SU-DHL-6 (cell line): ENCODE results near the gene SORBS2.

Experiments
- H2AFZ ChIP-seq: fragments of 200-600 bp; sonication (generic); 2 replicates; pipeline ENCODE4 v1.6.1; 2014; ENCODE audit warnings: low read depth, mild to moderate bottlenecking, moderate library complexity, mixed read lengths, antibody characterized with exemption, low read length; ENCODE audit not compliant: severe bottlenecking
- H3F3A ChIP-seq: fragments of 200-600 bp; shearing (Covaris generic); 2 replicates; pipeline ENCODE4 v1.6.0; 2016; ENCODE audit warnings: antibody characterized with exemption, mild to moderate bottlenecking; ENCODE audit not compliant: insufficient read depth
- H3K27ac ChIP-seq: fragments of 200-600 bp; sonication (generic); 2 replicates; pipeline ENCODE4 v1.5.1; 2016; ENCODE audit warnings: low read depth, mild to moderate bottlenecking, low read length, moderate library complexity, mixed read lengths
- H3K27me3 ChIP-seq: fragments of 200-600 bp; sonication (generic), shearing (Covaris generic); 2 replicates; pipeline ENCODE4 v1.6.0; 2014; ENCODE audit warnings: mild to moderate bottlenecking, low read length
- H3K36me3 ChIP-seq: fragments of 200-600 bp; sonication (generic); 2 replicates; pipeline ENCODE4 v1.6.1; 2014; ENCODE audit warnings: mild to moderate bottlenecking, low read length, mixed read lengths
- H3K4me2 ChIP-seq: fragments of 300-600, 200-600 bp; shearing (Covaris generic), sonication (generic); 2 replicates; pipeline ENCODE4 v1.6.0; 2014; ENCODE audit warnings: low read length, low read depth, mild to moderate bottlenecking; ENCODE audit not compliant: poor library complexity, severe bottlenecking
- H3K4me3 ChIP-seq: fragments of 200-600 bp; sonication (generic); 2 replicates; pipeline ENCODE4 v1.5.1; 2014; ENCODE audit warnings: antibody characterized with exemption, low read length, mild to moderate bottlenecking, mixed read lengths; ENCODE audit not compliant: insufficient read depth, poor library complexity, severe bottlenecking
- H3K79me2 ChIP-seq: fragments of 200-600 bp; sonication (generic); 2 replicates; pipeline ENCODE4 v1.6.1; 2014; ENCODE audit warnings: mild to moderate bottlenecking, low read length, moderate library complexity; ENCODE audit not compliant: insufficient read depth
- H3K9ac ChIP-seq: fragments of 200-600 bp; sonication (generic); 2 replicates; pipeline ENCODE4 v1.7.0; 2014; ENCODE audit warnings: mild to moderate bottlenecking, low read length
- H3K9me2 ChIP-seq: fragments of 200-600 bp; sonication (generic); replicated peaks from 2 replicates; pipeline ENCODE4 v1.6.1; 2014; ENCODE audit warnings: low read length; ENCODE audit not compliant: insufficient read depth
- H3K9me3 ChIP-seq: fragments of 200-600 bp; sonication (generic); 2 replicates; pipeline ENCODE4 v1.6.1; 2014; ENCODE audit warnings: low read length, mixed read lengths; ENCODE audit not compliant: insufficient read depth
- H4K20me1 ChIP-seq: fragments of 200-600 bp; sonication (generic); 2 replicates; pipeline ENCODE4 v1.6.1; 2014; ENCODE audit warnings: low read depth, mild to moderate bottlenecking, antibody characterized with exemption, low read length, moderate library complexity, mixed read lengths
- EZH2phosphoT487 ChIP-seq: fragments of 200-600 bp; sonication (generic), shearing (Covaris generic); conservative IDR thresholded peaks from 2 replicates; pipeline ENCODE4 v1.6.1; 2018; ENCODE audit warnings: mild to moderate bottlenecking, antibody characterized with exemption, low read length, moderate library complexity, mixed read lengths
- TF ChIP-seq, protein P1 (sequence below): fragments of 200-600 bp; sonication (generic); IDR thresholded peaks from one replicate; pipeline ENCODE4 v1.5.1; 2017; ENCODE audit warnings: antibody characterized with exemption, mild to moderate bottlenecking, low read length, moderate library complexity; ENCODE audit not compliant: insufficient read depth, poor library complexity, severe bottlenecking

Gene SORBS2

GRCh38 chr4:185662030-185662778 lies 149.8 kb downstream of the SORBS2 start:
- Histone ChIP-seq H3K9ac (no peak overlapping the region), H3K4me2 (no peak overlapping the region), H3K9me3 (no peaks in the 10 kb centered on the region), H3K27ac (no peak overlapping the region), H3F3A (no peaks in the 10 kb centered on the region), H4K20me1 (no peaks in the 10 kb centered on the region), H3K27me3 (no peaks in the 10 kb centered on the region), H2AFZ (no peak overlapping the region), H3K79me2 (no peaks in the 10 kb centered on the region), H3K4me3 (no peak overlapping the region), H3K9me2 (no peaks in the 10 kb centered on the region), H3K36me3 (no peaks in the 10 kb centered on the region)
- TF ChIP-seq EZH2phosphoT487: no peak
- TF ChIP-seq, protein P1, sequence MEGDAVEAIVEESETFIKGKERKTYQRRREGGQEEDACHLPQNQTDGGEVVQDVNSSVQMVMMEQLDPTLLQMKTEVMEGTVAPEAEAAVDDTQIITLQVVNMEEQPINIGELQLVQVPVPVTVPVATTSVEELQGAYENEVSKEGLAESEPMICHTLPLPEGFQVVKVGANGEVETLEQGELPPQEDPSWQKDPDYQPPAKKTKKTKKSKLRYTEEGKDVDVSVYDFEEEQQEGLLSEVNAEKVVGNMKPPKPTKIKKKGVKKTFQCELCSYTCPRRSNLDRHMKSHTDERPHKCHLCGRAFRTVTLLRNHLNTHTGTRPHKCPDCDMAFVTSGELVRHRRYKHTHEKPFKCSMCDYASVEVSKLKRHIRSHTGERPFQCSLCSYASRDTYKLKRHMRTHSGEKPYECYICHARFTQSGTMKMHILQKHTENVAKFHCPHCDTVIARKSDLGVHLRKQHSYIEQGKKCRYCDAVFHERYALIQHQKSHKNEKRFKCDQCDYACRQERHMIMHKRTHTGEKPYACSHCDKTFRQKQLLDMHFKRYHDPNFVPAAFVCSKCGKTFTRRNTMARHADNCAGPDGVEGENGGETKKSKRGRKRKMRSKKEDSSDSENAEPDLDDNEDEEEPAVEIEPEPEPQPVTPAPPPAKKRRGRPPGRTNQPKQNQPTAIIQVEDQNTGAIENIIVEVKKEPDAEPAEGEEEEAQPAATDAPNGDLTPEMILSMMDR: no peak

- no peaks in the 10 kb centered on the region for H3K27me3 ChIP-seq
- no peaks in the 10 kb centered on the region for H3K36me3 ChIP-seq
- no peak overlapping the region for H3K4me3 ChIP-seq
- no peak overlapping the region for H3K9ac ChIP-seq
- no peak overlapping the region for H3K4me2 ChIP-seq
- H3K9me2 ChIP-seq: no peaks in the 10 kb centered on the region
- H3K79me2 ChIP-seq: no peaks in the 10 kb centered on the region
- no peaks in the 10 kb centered on the region for H3F3A ChIP-seq
- H4K20me1 ChIP-seq: no peaks in the 10 kb centered on the region
- no peak overlapping the region for H2AFZ ChIP-seq
- no peak for TF ChIP-seq EZH2phosphoT487
- TF ChIP-seq, protein P1: no peak
- H3K27ac ChIP-seq: no peak overlapping the region
- H3K9me3 ChIP-seq: no peaks in the 10 kb centered on the region
These were observed 151.7 kb downstream of the SORBS2 start for GRCh38 chr4:185660340-185660739.

- Histone ChIP-seq H3K4me3 (no peak overlapping the region), H3K4me2 (no peak overlapping the region), H3F3A (no peaks in the 10 kb centered on the region), H3K79me2 (no peaks in the 10 kb centered on the region), H3K9ac (no peak overlapping the region), H3K27me3 (no peaks in the 10 kb centered on the region), H4K20me1 (no peaks in the 10 kb centered on the region), H3K9me2 (no peaks in the 10 kb centered on the region), H3K27ac (no peak overlapping the region), H3K9me3 (no peaks in the 10 kb centered on the region), H3K36me3 (no peaks in the 10 kb centered on the region), H2AFZ (no peak overlapping the region)
- TF ChIP-seq EZH2phosphoT487: no peak
- TF ChIP-seq, protein P1: no peak
These were observed 154.3 kb downstream of the SORBS2 start for GRCh38 chr4:185657699-185658098.
